A673 (cell line): Measurements from ENCODE around the gene CACNA2D1. TPM values are rescaled to one million over a fixed set of nuclear protein-coding genes. Genes with fewer than 3 reads are reported as not detected.

Source experiments
- BruUV-seq: library from RNA; stranded (reverse); fragments of 400-500 nt; replicated peaks from 2 replicates; lab custom pipeline; 2021; lab: Mats Ljungman, UMichigan
- CTCF ChIA-PET: fragments of 300-600 bp; sonication (Branson Sonifier 250); formaldehyde crosslinking; loops from one replicate; lab custom pipeline; 2022; ENCODE audit warnings: antibody characterized with exemption; lab: Charles Lee
- POLR2A ChIA-PET: fragments of 300-600 bp; sonication (Branson Sonifier 250); formaldehyde crosslinking; loops from one replicate; lab custom pipeline; 2022; ENCODE audit warnings: antibody characterized with exemption; ENCODE audit not compliant: low non-redundant PET; lab: Charles Lee
- DNase-seq: peaks from one replicate; pipeline ENCODE4 v3.0.0-alpha.2; 2015; ENCODE audit warnings: low spot score
- H3K27ac ChIP-seq: fragments of 200-600 bp; sonication (generic); 2 replicates; pipeline ENCODE4 v1.5.1; 2016; ENCODE audit warnings: mixed run types, low read depth, mild to moderate bottlenecking, mixed read lengths, antibody characterized with exemption, low read length; ENCODE audit not compliant: poor library complexity, severe bottlenecking
- H3K27me3 ChIP-seq: fragments of 200-600 bp; sonication (generic); replicated peaks from 2 replicates; pipeline ENCODE4 v1.6.1; 2017; ENCODE audit warnings: mixed run types, low read depth, mild to moderate bottlenecking, mixed read lengths, antibody characterized with exemption, low read length; ENCODE audit not compliant: insufficient read depth, poor library complexity
- H3K36me3 ChIP-seq: fragments of 200-600 bp; sonication (generic); 2 replicates; pipeline ENCODE4 v1.6.1; 2016; ENCODE audit warnings: mixed run types, mild to moderate bottlenecking, mixed read lengths, antibody characterized with exemption, low read length; ENCODE audit not compliant: insufficient read depth, poor library complexity, severe bottlenecking
- H3K4me1 ChIP-seq: fragments of 200-600 bp; sonication (generic); 2 replicates; pipeline ENCODE4 v1.6.1; 2017; ENCODE audit warnings: mixed run types, mild to moderate bottlenecking, mixed read lengths, antibody characterized with exemption, low read length; ENCODE audit not compliant: insufficient read depth, poor library complexity, severe bottlenecking
- H3K4me3 ChIP-seq: fragments of 200-600 bp; sonication (generic); 2 replicates; pipeline ENCODE4 v1.5.1; 2016; ENCODE audit warnings: low read depth, mixed run types, mild to moderate bottlenecking, mixed read lengths, low read length; ENCODE audit not compliant: poor library complexity, severe bottlenecking
- H3K9me3 ChIP-seq: fragments of 200-600 bp; sonication (generic); 2 replicates; pipeline ENCODE4 v1.6.1; 2016; ENCODE audit warnings: mixed run types, low read depth, mild to moderate bottlenecking, mixed read lengths, antibody characterized with exemption, low read length; ENCODE audit not compliant: poor library complexity, severe bottlenecking
- EZH2 ChIP-seq: fragments of 200-600 bp; sonication (generic); IDR thresholded peaks from 2 replicates; pipeline ENCODE4 v1.6.1; 2017; ENCODE audit warnings: borderline replicate concordance, low read depth, mild to moderate bottlenecking, mixed read lengths, antibody characterized with exemption, low read length; ENCODE audit not compliant: poor library complexity, severe bottlenecking
- intact Hi-C: fragments of 100-400 bp; cut with micrococcal nuclease; formaldehyde crosslinking; loops from one replicate; pipeline ENCODE4 v1.10.0; 2022; ENCODE audit not compliant: unreplicated experiment
- total RNA-seq: library from RNA; stranded (reverse); gene quantifications from 2 replicates; pipeline ENCODE4 v1.2.3, GENCODE V29; 2021
- TF ChIP-seq, protein P1 (sequence below): fragments of 300-800, 200-600 bp; sonication (generic); conservative IDR thresholded peaks from 2 replicates; pipeline ENCODE4 v1.5.1; 2017; ENCODE audit warnings: low read depth, mild to moderate bottlenecking, antibody characterized with exemption, low read length, moderate library complexity, mixed read lengths

Gene CACNA2D1
- total RNA-seq, 1 experiment from 2014 or later, result 49.1 TPM

DNA sequence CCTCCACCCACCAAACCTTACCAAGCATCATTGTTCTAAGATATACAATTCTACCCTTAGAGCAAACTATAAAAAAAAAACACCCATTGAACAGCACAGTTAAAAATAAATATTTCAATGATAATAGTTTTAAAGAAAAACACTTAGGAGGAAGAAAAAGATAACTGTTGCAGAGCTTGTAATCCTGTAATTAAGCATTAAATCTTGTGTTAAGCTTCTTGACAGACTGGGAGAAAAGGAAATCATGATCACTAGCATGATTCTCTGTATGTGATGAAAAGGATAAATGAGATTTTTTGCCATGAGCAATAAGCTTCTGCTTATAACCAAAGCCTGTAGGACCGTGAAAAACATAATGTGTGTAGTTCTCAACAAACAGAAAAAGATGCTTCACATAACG is 289.8 kb downstream of the CACNA2D1 start:
- no TSS peak for BruUV-seq
- no peak overlapping the region for H3K27ac ChIP-seq
- intact Hi-C loops, result no loop called here
- H3K9me3 ChIP-seq, result no peaks in the 10 kb centered on the region
- TF ChIP-seq, protein P1, sequence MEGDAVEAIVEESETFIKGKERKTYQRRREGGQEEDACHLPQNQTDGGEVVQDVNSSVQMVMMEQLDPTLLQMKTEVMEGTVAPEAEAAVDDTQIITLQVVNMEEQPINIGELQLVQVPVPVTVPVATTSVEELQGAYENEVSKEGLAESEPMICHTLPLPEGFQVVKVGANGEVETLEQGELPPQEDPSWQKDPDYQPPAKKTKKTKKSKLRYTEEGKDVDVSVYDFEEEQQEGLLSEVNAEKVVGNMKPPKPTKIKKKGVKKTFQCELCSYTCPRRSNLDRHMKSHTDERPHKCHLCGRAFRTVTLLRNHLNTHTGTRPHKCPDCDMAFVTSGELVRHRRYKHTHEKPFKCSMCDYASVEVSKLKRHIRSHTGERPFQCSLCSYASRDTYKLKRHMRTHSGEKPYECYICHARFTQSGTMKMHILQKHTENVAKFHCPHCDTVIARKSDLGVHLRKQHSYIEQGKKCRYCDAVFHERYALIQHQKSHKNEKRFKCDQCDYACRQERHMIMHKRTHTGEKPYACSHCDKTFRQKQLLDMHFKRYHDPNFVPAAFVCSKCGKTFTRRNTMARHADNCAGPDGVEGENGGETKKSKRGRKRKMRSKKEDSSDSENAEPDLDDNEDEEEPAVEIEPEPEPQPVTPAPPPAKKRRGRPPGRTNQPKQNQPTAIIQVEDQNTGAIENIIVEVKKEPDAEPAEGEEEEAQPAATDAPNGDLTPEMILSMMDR, result no peak
- TF ChIP-seq EZH2, result no peak
- CTCF ChIA-PET, result no interaction called here
- H3K36me3 ChIP-seq, result no peaks in the 10 kb centered on the region
- H3K27me3 ChIP-seq, result peaks cover 25% of the 10 kb centered on the region
- H3K4me1 ChIP-seq, result peaks cover 25% of the 10 kb centered on the region
- H3K4me3 ChIP-seq, result no peak overlapping the region
- peak; percentile 70 for DNase-seq
- POLR2A ChIA-PET, result no interaction called here

DNA sequence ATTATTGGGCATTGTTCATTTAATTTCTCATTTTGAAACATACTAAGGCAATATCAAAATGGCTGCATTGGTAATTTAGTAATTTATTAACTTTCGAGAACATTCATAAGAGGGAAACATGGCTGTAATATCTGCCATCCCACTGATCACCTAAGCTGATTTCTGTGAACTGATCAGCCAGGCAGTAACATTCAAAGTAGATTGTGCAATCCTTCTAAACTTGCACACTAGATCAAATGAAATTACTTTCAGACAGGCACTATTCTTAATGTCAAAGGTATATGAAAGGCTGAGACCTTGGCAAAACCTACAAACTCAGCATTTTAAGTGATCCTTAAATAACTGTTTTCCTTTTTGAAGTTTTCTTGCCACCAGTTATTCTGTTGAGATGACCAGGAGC is 290.7 kb downstream of the CACNA2D1 start:
- H3K4me1 ChIP-seq, result peaks cover 25% of the 10 kb centered on the region
- intact Hi-C loops, result no loop called here
- no peak overlapping the region for H3K4me3 ChIP-seq
- TF ChIP-seq, protein P1, result no peak
- no peak for TF ChIP-seq EZH2
- DNase-seq, result no peak
- peaks cover 29% of the 10 kb centered on the region for H3K27me3 ChIP-seq
- ChIA-PET CTCF (no interaction called here), POLR2A (no interaction called here)
- H3K27ac ChIP-seq, result no peak overlapping the region
- no TSS peak for BruUV-seq
- no peaks in the 10 kb centered on the region for H3K36me3 ChIP-seq
- H3K9me3 ChIP-seq, result no peaks in the 10 kb centered on the region

DNA sequence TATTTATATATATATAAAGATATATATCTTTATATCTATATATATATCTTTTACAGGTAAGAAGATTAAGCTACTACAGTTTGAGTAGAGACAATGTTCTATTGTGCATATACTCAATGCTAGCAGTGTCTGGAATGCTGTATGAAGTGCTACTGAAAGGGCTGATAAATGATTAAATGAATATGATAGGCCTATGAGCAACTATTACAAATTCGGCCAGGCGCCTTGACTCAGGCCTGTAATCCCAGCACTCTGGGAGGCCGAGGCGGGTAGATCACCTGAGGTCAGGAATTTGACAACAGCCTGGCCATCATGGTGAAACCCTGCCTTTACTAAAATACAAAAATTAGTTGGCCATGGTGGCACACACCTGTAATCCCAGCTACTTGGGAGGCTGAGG is 297.1 kb downstream of the CACNA2D1 start:
- CTCF ChIA-PET, result no interaction called here
- peaks cover 16% of the 10 kb centered on the region for H3K27me3 ChIP-seq
- TF ChIP-seq, protein P1, result no peak
- TF ChIP-seq EZH2, result no peak
- no peaks in the 10 kb centered on the region for H3K9me3 ChIP-seq
- H3K4me3 ChIP-seq, result no peak overlapping the region
- H3K27ac ChIP-seq, result no peak overlapping the region
- no peaks in the 10 kb centered on the region for H3K36me3 ChIP-seq
- POLR2A ChIA-PET, result interaction anchor here (0.6 kb wide), 1 partner anchor 35 kb away, joined by 16 read pairs; no protein-coding TSS in a partner anchor
- intact Hi-C loops, result loop anchor here (10.0 kb wide), 1 partner anchor 92 kb away; no protein-coding TSS in a partner anchor
- BruUV-seq, result no TSS peak
- H3K4me1 ChIP-seq, result peaks cover 14% of the 10 kb centered on the region
- no peak for DNase-seq
